GM23248 (cell line): ENCODE data around the gene LAMTOR1.

Experiments
- EZH2 ChIP-seq: fragments of 200-600 bp; sonication (generic); IDR thresholded peaks from 2 replicates; pipeline ENCODE4 v1.6.1; 2018; ENCODE audit warnings: antibody characterized with exemption, mild to moderate bottlenecking; ENCODE audit not compliant: insufficient read depth, poor library complexity, severe bottlenecking
- EZH2phosphoT487 ChIP-seq: fragments of 200-600 bp; sonication (generic); IDR thresholded peaks from 2 replicates; pipeline ENCODE4 v1.6.1; 2018; ENCODE audit warnings: antibody characterized with exemption, moderate library complexity, mild to moderate bottlenecking, low read depth; ENCODE audit not compliant: insufficient read depth

- TF ChIP-seq EZH2 (no peak), EZH2phosphoT487 (no peak)
Observed at GRCh38 chr11:72084076-72084475, 19.0 kb downstream of the LAMTOR1 start.
